ENCODE results near the gene GPC5. TPM values are rescaled to one million over a fixed set of nuclear protein-coding genes. Genes with fewer than 3 reads are reported as not detected.

Gene GPC5
- total RNA-seq, 1 experiment from 2014 or later, result 0.21 TPM

GRCh38 chr13:92135509-92135908 lies 737.1 kb downstream of the GPC5 start:
- Histone ChIP-seq H3K4me1 (ENCODE audit: insufficient read depth, low read length, poor library complexity, severe bottlenecking) (peaks cover 7% of the 10 kb centered on the region), H3K36me3 (ENCODE audit: insufficient read depth, low read length, poor library complexity, severe bottlenecking) (no peaks in the 10 kb centered on the region), H3K27ac (ENCODE audit: low read depth, low read length, poor library complexity, severe bottlenecking) (no peak overlapping the region), H3K9me3 (ENCODE audit: low read depth, low read length, poor library complexity, severe bottlenecking) (no peaks in the 10 kb centered on the region), H3K27me3 (replicated peaks; ENCODE audit: insufficient read depth, low read depth, low read length, poor library complexity) (no peaks in the 10 kb centered on the region), H3K4me3 (ENCODE audit: low read depth, low read length, poor library complexity, severe bottlenecking) (no peak overlapping the region)
- ChIA-PET POLR2A (ENCODE audit: low non-redundant PET) (no interaction called here), CTCF (no interaction called here)
- no peak for TF ChIP-seq EZH2 (IDR thresholded peaks at IDR 0.05; ENCODE audit: borderline replicate concordance, low read depth, low read length, poor library complexity, severe bottlenecking)
- TF ChIP-seq CTCF (conservative IDR thresholded peaks at IDR 0.05; ENCODE audit: low read depth, low read length), result no peak
- no peak for DNase-seq (ENCODE audit: low spot score)
- no TSS peak for BruUV-seq (replicated peaks)
- intact Hi-C loops (cut with micrococcal nuclease; ENCODE audit: unreplicated experiment), result no loop called here

DNA sequence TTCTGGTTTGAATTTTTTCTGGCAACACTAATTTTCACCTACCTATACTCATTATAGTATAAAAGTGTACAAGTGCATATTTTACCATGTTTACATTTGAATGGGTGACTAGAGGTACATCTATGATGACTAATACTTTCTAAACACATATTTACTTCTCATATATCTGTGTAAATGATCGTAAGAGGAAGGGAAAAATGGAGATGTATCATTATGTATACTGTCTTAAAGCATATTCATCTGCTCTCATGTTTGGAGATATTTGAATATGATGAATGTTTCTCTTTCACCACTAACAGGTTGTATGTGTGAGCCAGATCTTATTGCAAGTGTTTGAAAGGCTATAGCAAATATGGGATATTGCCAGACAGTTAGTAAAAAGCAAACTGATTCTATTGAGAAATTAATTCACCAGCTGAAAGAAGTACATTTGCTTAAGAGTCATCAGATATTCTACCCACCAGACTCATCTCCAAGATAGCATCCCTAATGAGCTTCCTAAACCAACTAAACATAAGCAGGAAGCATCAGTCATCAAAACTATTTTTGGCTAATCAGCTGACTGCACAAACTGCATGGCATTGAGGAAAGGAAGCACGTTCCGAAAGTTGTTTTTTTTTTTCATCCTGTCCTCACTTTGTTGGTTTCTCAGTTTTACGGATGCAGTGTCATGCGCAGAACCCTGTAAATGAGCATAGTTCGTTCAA lies 738.2 kb downstream of the GPC5 start:
- peak; percentile 65 for DNase-seq (ENCODE audit: low spot score)
- H3K9me3 ChIP-seq (ENCODE audit: low read depth, low read length, poor library complexity, severe bottlenecking), result no peaks in the 10 kb centered on the region
- intact Hi-C loops (cut with micrococcal nuclease; ENCODE audit: unreplicated experiment), result no loop called here
- BruUV-seq (replicated peaks), result no TSS peak
- H3K4me1 ChIP-seq (ENCODE audit: insufficient read depth, low read length, poor library complexity, severe bottlenecking), result peaks cover 7% of the 10 kb centered on the region
- ChIA-PET POLR2A (ENCODE audit: low non-redundant PET) (no interaction called here), CTCF (no interaction called here)
- no peaks in the 10 kb centered on the region for H3K36me3 ChIP-seq (ENCODE audit: insufficient read depth, low read length, poor library complexity, severe bottlenecking)
- TF ChIP-seq CTCF (conservative IDR thresholded peaks at IDR 0.05; ENCODE audit: low read depth, low read length) (no peak), EZH2 (IDR thresholded peaks at IDR 0.05; ENCODE audit: borderline replicate concordance, low read depth, low read length, poor library complexity, severe bottlenecking) (no peak)
- H3K27me3 ChIP-seq (replicated peaks; ENCODE audit: insufficient read depth, low read depth, low read length, poor library complexity), result no peaks in the 10 kb centered on the region
- no peak overlapping the region for H3K4me3 ChIP-seq (ENCODE audit: low read depth, low read length, poor library complexity, severe bottlenecking)
- H3K27ac ChIP-seq (ENCODE audit: low read depth, low read length, poor library complexity, severe bottlenecking), result no peak overlapping the region

DNA sequence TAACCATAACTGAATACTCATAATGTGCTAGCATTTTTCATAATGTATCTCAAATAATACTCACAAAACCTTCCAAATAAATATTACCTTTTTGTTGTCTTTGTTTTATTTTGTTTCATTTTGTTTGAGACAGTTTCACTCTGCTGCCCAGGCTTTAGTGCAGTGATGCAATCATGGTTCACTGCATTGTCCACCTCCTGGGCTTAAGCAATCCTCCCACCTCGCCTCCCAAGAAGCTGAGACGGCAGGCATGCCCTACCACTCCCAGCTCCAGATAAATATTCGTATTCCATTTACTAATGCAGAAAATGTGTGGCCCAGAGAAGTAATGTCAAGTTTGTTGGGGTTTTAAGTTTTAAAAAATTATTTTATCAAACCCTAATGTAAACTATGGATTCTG lies 739.1 kb downstream of the GPC5 start:
- ChIA-PET POLR2A (ENCODE audit: low non-redundant PET) (no interaction called here), CTCF (no interaction called here)
- DNase-seq (ENCODE audit: low spot score), result no peak
- no peaks in the 10 kb centered on the region for H3K36me3 ChIP-seq (ENCODE audit: insufficient read depth, low read length, poor library complexity, severe bottlenecking)
- no peaks in the 10 kb centered on the region for H3K9me3 ChIP-seq (ENCODE audit: low read depth, low read length, poor library complexity, severe bottlenecking)
- TF ChIP-seq EZH2 (IDR thresholded peaks at IDR 0.05; ENCODE audit: borderline replicate concordance, low read depth, low read length, poor library complexity, severe bottlenecking) (no peak), CTCF (conservative IDR thresholded peaks at IDR 0.05; ENCODE audit: low read depth, low read length) (no peak)
- peaks cover 7% of the 10 kb centered on the region for H3K4me1 ChIP-seq (ENCODE audit: insufficient read depth, low read length, poor library complexity, severe bottlenecking)
- no peak overlapping the region for H3K27ac ChIP-seq (ENCODE audit: low read depth, low read length, poor library complexity, severe bottlenecking)
- no peak overlapping the region for H3K4me3 ChIP-seq (ENCODE audit: low read depth, low read length, poor library complexity, severe bottlenecking)
- H3K27me3 ChIP-seq (replicated peaks; ENCODE audit: insufficient read depth, low read depth, low read length, poor library complexity), result no peaks in the 10 kb centered on the region
- intact Hi-C loops (cut with micrococcal nuclease; ENCODE audit: unreplicated experiment), result no loop called here
- no TSS peak for BruUV-seq (replicated peaks)

All from A673 (cell line).